H1 (cell line): Measurements from ENCODE around the gene NDST4. TPM values are rescaled to one million over a fixed set of nuclear protein-coding genes. Genes with fewer than 3 reads are reported as not detected.

ENCODE experiments used
- polyA plus RNA-seq, 7 experiments: library from polyadenylated mRNA; depleted of rRNA in 3 of 7; stranded (reverse) in 5 of 7; unstranded in 2 of 7; fragments of >200 nt in 5 of 7; fragments of 200-250 nt in 2 of 7; gene quantifications; 1 replicate in 5 of 7; 2 replicates in 1 of 7; 4 replicates in 1 of 7; pipeline versions ENCODE4 v1.2.1 to v1.2.3, GENCODE V29; 2011 to 2013; ENCODE audit warnings: missing spikeins in 2 of 7, mixed read lengths in 2 of 7
- total RNA-seq: library from RNA; stranded (reverse); fragmentation: NEBNext Ultra II Directional; extraction: Animal tissue kit (Norgen Biotek cat#: 25700); gene quantifications from 2 replicates; pipeline ENCODE4 v1.2.1, GENCODE V29; 2021
- TF ChIP-seq, protein P1 (sequence below): fragments of 300-600 bp; sonication (generic); IDR thresholded peaks from 2 replicates; pipeline ENCODE4 v1.7.1; 2012; ENCODE audit warnings: low read length, moderate library complexity, mild to moderate bottlenecking, inconsistent platforms; ENCODE audit not compliant: insufficient replicate concordance

The NDST4 gene
- total and polyA plus RNA-seq, 2 of the 8 experiments (the other 6 are each of a cell fraction or from before 2014, with no cell fraction given), result 0.02 TPM; not detected in 1

- TF ChIP-seq, protein P1, sequence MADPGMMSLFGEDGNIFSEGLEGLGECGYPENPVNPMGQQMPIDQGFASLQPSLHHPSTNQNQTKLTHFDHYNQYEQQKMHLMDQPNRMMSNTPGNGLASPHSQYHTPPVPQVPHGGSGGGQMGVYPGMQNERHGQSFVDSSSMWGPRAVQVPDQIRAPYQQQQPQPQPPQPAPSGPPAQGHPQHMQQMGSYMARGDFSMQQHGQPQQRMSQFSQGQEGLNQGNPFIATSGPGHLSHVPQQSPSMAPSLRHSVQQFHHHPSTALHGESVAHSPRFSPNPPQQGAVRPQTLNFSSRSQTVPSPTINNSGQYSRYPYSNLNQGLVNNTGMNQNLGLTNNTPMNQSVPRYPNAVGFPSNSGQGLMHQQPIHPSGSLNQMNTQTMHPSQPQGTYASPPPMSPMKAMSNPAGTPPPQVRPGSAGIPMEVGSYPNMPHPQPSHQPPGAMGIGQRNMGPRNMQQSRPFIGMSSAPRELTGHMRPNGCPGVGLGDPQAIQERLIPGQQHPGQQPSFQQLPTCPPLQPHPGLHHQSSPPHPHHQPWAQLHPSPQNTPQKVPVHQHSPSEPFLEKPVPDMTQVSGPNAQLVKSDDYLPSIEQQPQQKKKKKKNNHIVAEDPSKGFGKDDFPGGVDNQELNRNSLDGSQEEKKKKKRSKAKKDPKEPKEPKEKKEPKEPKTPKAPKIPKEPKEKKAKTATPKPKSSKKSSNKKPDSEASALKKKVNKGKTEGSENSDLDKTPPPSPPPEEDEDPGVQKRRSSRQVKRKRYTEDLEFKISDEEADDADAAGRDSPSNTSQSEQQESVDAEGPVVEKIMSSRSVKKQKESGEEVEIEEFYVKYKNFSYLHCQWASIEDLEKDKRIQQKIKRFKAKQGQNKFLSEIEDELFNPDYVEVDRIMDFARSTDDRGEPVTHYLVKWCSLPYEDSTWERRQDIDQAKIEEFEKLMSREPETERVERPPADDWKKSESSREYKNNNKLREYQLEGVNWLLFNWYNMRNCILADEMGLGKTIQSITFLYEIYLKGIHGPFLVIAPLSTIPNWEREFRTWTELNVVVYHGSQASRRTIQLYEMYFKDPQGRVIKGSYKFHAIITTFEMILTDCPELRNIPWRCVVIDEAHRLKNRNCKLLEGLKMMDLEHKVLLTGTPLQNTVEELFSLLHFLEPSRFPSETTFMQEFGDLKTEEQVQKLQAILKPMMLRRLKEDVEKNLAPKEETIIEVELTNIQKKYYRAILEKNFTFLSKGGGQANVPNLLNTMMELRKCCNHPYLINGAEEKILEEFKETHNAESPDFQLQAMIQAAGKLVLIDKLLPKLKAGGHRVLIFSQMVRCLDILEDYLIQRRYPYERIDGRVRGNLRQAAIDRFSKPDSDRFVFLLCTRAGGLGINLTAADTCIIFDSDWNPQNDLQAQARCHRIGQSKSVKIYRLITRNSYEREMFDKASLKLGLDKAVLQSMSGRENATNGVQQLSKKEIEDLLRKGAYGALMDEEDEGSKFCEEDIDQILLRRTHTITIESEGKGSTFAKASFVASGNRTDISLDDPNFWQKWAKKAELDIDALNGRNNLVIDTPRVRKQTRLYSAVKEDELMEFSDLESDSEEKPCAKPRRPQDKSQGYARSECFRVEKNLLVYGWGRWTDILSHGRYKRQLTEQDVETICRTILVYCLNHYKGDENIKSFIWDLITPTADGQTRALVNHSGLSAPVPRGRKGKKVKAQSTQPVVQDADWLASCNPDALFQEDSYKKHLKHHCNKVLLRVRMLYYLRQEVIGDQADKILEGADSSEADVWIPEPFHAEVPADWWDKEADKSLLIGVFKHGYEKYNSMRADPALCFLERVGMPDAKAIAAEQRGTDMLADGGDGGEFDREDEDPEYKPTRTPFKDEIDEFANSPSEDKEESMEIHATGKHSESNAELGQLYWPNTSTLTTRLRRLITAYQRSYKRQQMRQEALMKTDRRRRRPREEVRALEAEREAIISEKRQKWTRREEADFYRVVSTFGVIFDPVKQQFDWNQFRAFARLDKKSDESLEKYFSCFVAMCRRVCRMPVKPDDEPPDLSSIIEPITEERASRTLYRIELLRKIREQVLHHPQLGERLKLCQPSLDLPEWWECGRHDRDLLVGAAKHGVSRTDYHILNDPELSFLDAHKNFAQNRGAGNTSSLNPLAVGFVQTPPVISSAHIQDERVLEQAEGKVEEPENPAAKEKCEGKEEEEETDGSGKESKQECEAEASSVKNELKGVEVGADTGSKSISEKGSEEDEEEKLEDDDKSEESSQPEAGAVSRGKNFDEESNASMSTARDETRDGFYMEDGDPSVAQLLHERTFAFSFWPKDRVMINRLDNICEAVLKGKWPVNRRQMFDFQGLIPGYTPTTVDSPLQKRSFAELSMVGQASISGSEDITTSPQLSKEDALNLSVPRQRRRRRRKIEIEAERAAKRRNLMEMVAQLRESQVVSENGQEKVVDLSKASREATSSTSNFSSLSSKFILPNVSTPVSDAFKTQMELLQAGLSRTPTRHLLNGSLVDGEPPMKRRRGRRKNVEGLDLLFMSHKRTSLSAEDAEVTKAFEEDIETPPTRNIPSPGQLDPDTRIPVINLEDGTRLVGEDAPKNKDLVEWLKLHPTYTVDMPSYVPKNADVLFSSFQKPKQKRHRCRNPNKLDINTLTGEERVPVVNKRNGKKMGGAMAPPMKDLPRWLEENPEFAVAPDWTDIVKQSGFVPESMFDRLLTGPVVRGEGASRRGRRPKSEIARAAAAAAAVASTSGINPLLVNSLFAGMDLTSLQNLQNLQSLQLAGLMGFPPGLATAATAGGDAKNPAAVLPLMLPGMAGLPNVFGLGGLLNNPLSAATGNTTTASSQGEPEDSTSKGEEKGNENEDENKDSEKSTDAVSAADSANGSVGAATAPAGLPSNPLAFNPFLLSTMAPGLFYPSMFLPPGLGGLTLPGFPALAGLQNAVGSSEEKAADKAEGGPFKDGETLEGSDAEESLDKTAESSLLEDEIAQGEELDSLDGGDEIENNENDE, result no peak
These were observed 242.4 kb downstream of the NDST4 start (continued) for GRCh38 chr4:114870987-114871386.
